ENCODE data around the gene DTX3L.
"Not testable (repeated sequence)": the region's sequence is repeated elsewhere in the genome, so short reads cannot be mapped to it uniquely, and the experiment has no call there.

Gene DTX3L

GRCh38 chr3:122558605-122559004 is 5.5 kb upstream of the DTX3L start:
- no peak for DNase-seq
- in situ Hi-C loops (cut with HindIII; ENCODE audit: low pct_ligation_motif_present, low pct_unique_long_range_greater_than_20kb, low sequenced_read_pairs), result no loop called here

GRCh38 chr3:122559906-122560305 is 4.2 kb upstream of the DTX3L start:
- in situ Hi-C loops (cut with HindIII; ENCODE audit: low pct_ligation_motif_present, low pct_unique_long_range_greater_than_20kb, low sequenced_read_pairs), result no loop called here
- DNase-seq, result no peak

GRCh38 chr3:122560680-122561079 is 3.5 kb upstream of the DTX3L start:
- DNase-seq, result peak; percentile 62
- in situ Hi-C loops (cut with HindIII; ENCODE audit: low pct_ligation_motif_present, low pct_unique_long_range_greater_than_20kb, low sequenced_read_pairs), result no loop called here

GRCh38 chr3:122562923-122563716 is 1.0 kb upstream of the DTX3L start:
- DNase-seq, result no peak
- in situ Hi-C loops (cut with HindIII; ENCODE audit: low pct_ligation_motif_present, low pct_unique_long_range_greater_than_20kb, low sequenced_read_pairs), result no loop called here

GRCh38 chr3:122563717-122564025 is 467 bp upstream of the DTX3L start:
- peak; percentile 14 for DNase-seq
- in situ Hi-C loops (cut with HindIII; ENCODE audit: low pct_ligation_motif_present, low pct_unique_long_range_greater_than_20kb, low sequenced_read_pairs), result no loop called here

- in situ Hi-C loops (cut with HindIII; ENCODE audit: low pct_ligation_motif_present, low pct_unique_long_range_greater_than_20kb, low sequenced_read_pairs); DNase-seq: not testable (repeated sequence)
Measured at GRCh38 chr3:122568131-122568530, 4.0 kb downstream of the DTX3L start.

GRCh38 chr3:122568755-122569154 is 4.6 kb downstream of the DTX3L start:
- in situ Hi-C loops (cut with HindIII; ENCODE audit: low pct_ligation_motif_present, low pct_unique_long_range_greater_than_20kb, low sequenced_read_pairs), result no loop called here
- no peak for DNase-seq

- in situ Hi-C loops (cut with HindIII; ENCODE audit: low pct_ligation_motif_present, low pct_unique_long_range_greater_than_20kb, low sequenced_read_pairs), result no loop called here
- no peak for DNase-seq
Measured at GRCh38 chr3:122572940-122573412, 8.8 kb downstream of the DTX3L start.

GRCh38 chr3:122576174-122576940 is 12.2 kb downstream of the DTX3L start:
- in situ Hi-C loops (cut with HindIII; ENCODE audit: low pct_ligation_motif_present, low pct_unique_long_range_greater_than_20kb, low sequenced_read_pairs), result no loop called here

GRCh38 chr3:122577409-122578031 is 13.4 kb downstream of the DTX3L start, which contains the start of gene PARP15:
TSS of gene PARP15 (plus strand) at chr3:122577650. CDS start at chr3:122577668, 18 bp downstream.
- in situ Hi-C loops (cut with HindIII; ENCODE audit: low pct_ligation_motif_present, low pct_unique_long_range_greater_than_20kb, low sequenced_read_pairs), result no loop called here
- no peak for DNase-seq

More at GRCh38 chr3:122576174-122576940, 12.2 kb downstream of the DTX3L start:
- DNase-seq, result no peak

GRCh38 chr3:122578069-122578740 is 14.1 kb downstream of the DTX3L start:
- in situ Hi-C loops (cut with HindIII; ENCODE audit: low pct_ligation_motif_present, low pct_unique_long_range_greater_than_20kb, low sequenced_read_pairs), result no loop called here

GRCh38 chr3:122580470-122580869 is 16.3 kb downstream of the DTX3L start:
- no peak for DNase-seq
- in situ Hi-C loops (cut with HindIII; ENCODE audit: low pct_ligation_motif_present, low pct_unique_long_range_greater_than_20kb, low sequenced_read_pairs), result no loop called here

More at GRCh38 chr3:122578069-122578740, 14.1 kb downstream of the DTX3L start:
- no peak for DNase-seq

- in situ Hi-C loops (cut with HindIII; ENCODE audit: low pct_ligation_motif_present, low pct_unique_long_range_greater_than_20kb, low sequenced_read_pairs), result no loop called here
- no peak for DNase-seq
Measured at GRCh38 chr3:122581622-122582021, 17.5 kb downstream of the DTX3L start.

- in situ Hi-C loops (cut with HindIII; ENCODE audit: low pct_ligation_motif_present, low pct_unique_long_range_greater_than_20kb, low sequenced_read_pairs), result no loop called here
Measured at GRCh38 chr3:122582390-122582789, 18.3 kb downstream of the DTX3L start.

GRCh38 chr3:122586098-122586497 is 22.0 kb downstream of the DTX3L start:
- DNase-seq, result no peak
- in situ Hi-C loops (cut with HindIII; ENCODE audit: low pct_ligation_motif_present, low pct_unique_long_range_greater_than_20kb, low sequenced_read_pairs), result no loop called here

More at GRCh38 chr3:122582390-122582789, 18.3 kb downstream of the DTX3L start:
- DNase-seq, result no peak

GRCh38 chr3:122586773-122587485 is 22.8 kb downstream of the DTX3L start:
- DNase-seq, result no peak
- in situ Hi-C loops (cut with HindIII; ENCODE audit: low pct_ligation_motif_present, low pct_unique_long_range_greater_than_20kb, low sequenced_read_pairs), result no loop called here

GRCh38 chr3:122587572-122587971 is 23.4 kb downstream of the DTX3L start:
- in situ Hi-C loops (cut with HindIII; ENCODE audit: low pct_ligation_motif_present, low pct_unique_long_range_greater_than_20kb, low sequenced_read_pairs), result no loop called here
- no peak for DNase-seq

GRCh38 chr3:122589297-122589696 is 25.2 kb downstream of the DTX3L start:
- no peak for DNase-seq

More at GRCh38 chr3:122589297-122589696, 25.2 kb downstream of the DTX3L start:
- in situ Hi-C loops (cut with HindIII; ENCODE audit: low pct_ligation_motif_present, low pct_unique_long_range_greater_than_20kb, low sequenced_read_pairs), result no loop called here
